HepG2 (cell line): Measurements from ENCODE around the gene TMEM151A. TPM values are rescaled to one million over a fixed set of nuclear protein-coding genes. Genes with fewer than 3 reads are reported as not detected.

Source experiments
- ATAC-seq: fragments of 200-7000 bp; cut with Tn5 transposase; 3 replicates; pipeline ENCODE4 v1.9.1; 2020; ENCODE audit warnings: mild to moderate bottlenecking, moderate library complexity
- BruUV-seq: library from RNA; stranded (reverse); fragments of 400-500 nt; replicated peaks from 2 replicates; lab custom pipeline; 2021; lab: Mats Ljungman, UMichigan
- CTCF ChIA-PET: fragments of 300-600 bp; formaldehyde crosslinking; extraction: SDS; loops from one replicate; lab custom pipeline; 2021; ENCODE audit warnings: low total read pairs, inconsistent platforms, low intra/inter-chr PET ratio; lab: Yijun Ruan, JAX
- POLR2A ChIA-PET: fragments of 350-600 bp; sonication (Branson Sonifier 250); formaldehyde crosslinking; loops from one replicate; lab custom pipeline; 2020; ENCODE audit warnings: antibody characterized with exemption, inconsistent platforms; lab: Yijun Ruan, JAX
- DNase-seq: peaks from one replicate; pipeline ENCODE4 v3.0.0-alpha.2; 2015; ENCODE audit warnings: low spot score
- FAIRE-seq: peaks from 3 replicates; lab custom pipeline; 2011; peaks lifted over from hg19 to GRCh38; lab: Jason Lieb, UNC
- H2AFZ ChIP-seq: one replicate; pipeline ENCODE4 v1.6.1; 2011; ENCODE audit warnings: low read length, inconsistent platforms
- H3K27ac ChIP-seq: fragments of 300-600 bp; 3 replicates; pipeline ENCODE4 v1.8.0; 2011; ENCODE audit warnings: mixed run types, mild to moderate bottlenecking, mixed read lengths, low read length, inconsistent platforms; ENCODE audit not compliant: insufficient read depth; ENCODE audit errors: extremely low read length
- H3K27me3 ChIP-seq, 2 experiments: fragments of 200-600 bp in 1 of 2; 2 replicates in 1 of 2; 3 replicates in 1 of 2; pipeline versions ENCODE4 v1.6.0 to v1.8.0; 2011; ENCODE audit warnings: low read length in 2 of 2, mild to moderate bottlenecking in 2 of 2, moderate library complexity in 2 of 2, inconsistent platforms in 1 of 2; ENCODE audit not compliant: insufficient read depth in 2 of 2, control insufficient read depth in 1 of 2
- H3K36me3 ChIP-seq, 2 experiments: fragments of 200-600 bp in 1 of 2; replicated peaks in 1 of 2; 2 replicates in 1 of 2; 3 replicates in 1 of 2; pipeline versions ENCODE4 v1.5.1 to v1.8.0; 2011; ENCODE audit warnings: low read length in 2 of 2, inconsistent platforms in 1 of 2; ENCODE audit not compliant: insufficient read depth in 2 of 2, control insufficient read depth in 1 of 2
- H3K4me1 ChIP-seq: 2 replicates; pipeline ENCODE4 v1.5.1; 2012; ENCODE audit warnings: low read length, inconsistent platforms; ENCODE audit not compliant: insufficient read depth
- H3K4me2 ChIP-seq: 2 replicates; pipeline ENCODE4 v1.6.0; 2011; ENCODE audit warnings: low read depth, low read length, inconsistent platforms
- H3K4me3 ChIP-seq, 3 experiments: fragments of 200-600 bp in 1 of 3; sonication (generic), shearing (Covaris generic) in 1 of 3; replicated peaks in 1 of 3; 2 replicates each; pipeline ENCODE4 v1.5.1; 2011 to 2016; ENCODE audit warnings: low read length in 3 of 3, inconsistent platforms in 2 of 3, low read depth in 2 of 3, mild to moderate bottlenecking in 2 of 3, control low read depth in 1 of 3, mixed read lengths in 1 of 3; ENCODE audit not compliant: insufficient read depth in 1 of 3
- H3K79me2 ChIP-seq: one replicate; pipeline ENCODE4 v1.6.1; 2011; ENCODE audit warnings: low read length, inconsistent platforms; ENCODE audit not compliant: insufficient read depth
- H3K9ac ChIP-seq: 2 replicates; pipeline ENCODE4 v1.6.0; 2011; ENCODE audit warnings: mild to moderate bottlenecking, low read depth, low read length, inconsistent platforms; ENCODE audit not compliant: insufficient read depth
- H3K9me3 ChIP-seq: 2 replicates; pipeline ENCODE4 v1.5.1; 2012; ENCODE audit warnings: mild to moderate bottlenecking, low read length
- H4K20me1 ChIP-seq: 2 replicates; pipeline ENCODE4 v1.6.0; 2011; ENCODE audit warnings: inconsistent platforms, mild to moderate bottlenecking, low read length, moderate library complexity; ENCODE audit not compliant: insufficient read depth
- FIP1L1 ChIP-seq: fragments of 200-400 bp; formaldehyde crosslinking; IDR thresholded peaks from 2 replicates; pipeline ENCODE4 v1.6.1; 2018; ENCODE audit warnings: low read depth, mild to moderate bottlenecking, low read length, moderate library complexity, borderline replicate concordance; ENCODE audit not compliant: insufficient read depth
- ZNF670 ChIP-seq: sonication (generic); formaldehyde crosslinking; IDR thresholded peaks from 2 replicates; pipeline ENCODE4 v1.8.0; 2022; ENCODE audit warnings: mild to moderate bottlenecking, missing genetic modification reagents, borderline replicate concordance
- ZNF746 ChIP-seq: sonication (generic); formaldehyde crosslinking; IDR thresholded peaks from 2 replicates; pipeline ENCODE4 v1.8.0; 2022; ENCODE audit warnings: mild to moderate bottlenecking, missing genetic modification reagents
- WGBS: methylation state at CpG from one replicate; pipeline ENCODE4 v1.1.6; 2017; ENCODE audit warnings: low lambda C conversion rate; 5-methylcytosine and 5-hydroxymethylcytosine counted together
- in situ Hi-C: cut with HindIII; loops from 2 replicates; pipeline ENCODE4 v1.10.0; 2017; ENCODE audit warnings: low pct_unique_long_range_greater_than_20kb; ENCODE audit not compliant: extremely low pct_ligation_motif_present
- intact Hi-C: fragments of 100-400 bp; cut with micrococcal nuclease; formaldehyde crosslinking; loops from one replicate; pipeline ENCODE4 v1.10.0; 2022; ENCODE audit not compliant: unreplicated experiment
- polyA plus RNA-seq, 8 experiments: library from polyadenylated mRNA; depleted of rRNA in 3 of 8; stranded (reverse) in 7 of 8; unstranded in 1 of 8; fragments of >200 nt; fragmentation: Illumina TruSeq in 4 of 8; extraction: Trizol in 4 of 8; gene quantifications; 2 replicates each; pipeline versions ENCODE4 v1.2.1 to v1.2.3, GENCODE V29; 2011 to 2016; ENCODE audit warnings: low read depth in 4 of 8, missing spikeins in 1 of 8, mixed read lengths in 1 of 8; ENCODE audit not compliant: insufficient read depth in 1 of 8
- total RNA-seq, 5 experiments: library from RNA; depleted of rRNA; stranded (reverse); fragments of >200 nt; fragmentation: Illumina TruSeq; extraction: Trizol; gene quantifications; 2 replicates each; pipeline ENCODE4 v1.2.3, GENCODE V29; 2016; ENCODE audit warnings: low read depth in 1 of 5
- TF ChIP-seq, protein P1 (sequence below): sonication (generic); formaldehyde crosslinking; IDR thresholded peaks from 2 replicates; pipeline ENCODE4 v1.4.0; 2020; ENCODE audit warnings: missing genetic modification reagents
- TF ChIP-seq, protein P2 (sequence below): sonication (generic); formaldehyde crosslinking; IDR thresholded peaks from 2 replicates; pipeline ENCODE4 v1.4.0; 2020; ENCODE audit warnings: missing genetic modification reagents
- TF ChIP-seq, protein P3 (sequence below): IDR thresholded peaks from 2 replicates; pipeline ENCODE4 v1.6.1; 2016; ENCODE audit warnings: low read depth, missing genetic modification reagents, missing compliant biosample characterization
- TF ChIP-seq, protein P4 (sequence below): sonication (generic); formaldehyde crosslinking; IDR thresholded peaks from 2 replicates; pipeline ENCODE4 v1.4.0; 2020; ENCODE audit warnings: missing genetic modification reagents, borderline replicate concordance
- TF ChIP-seq, protein P5 (sequence below): sonication (generic); formaldehyde crosslinking; IDR thresholded peaks from 2 replicates; pipeline ENCODE4 v1.5.0; 2020; ENCODE audit warnings: missing genetic modification reagents

TMEM151A gene
- total and polyA plus RNA-seq, 2 of the 13 experiments (the other 11 are each of a cell fraction or from before 2014, with no cell fraction given), result 0.18 to 0.33 TPM

DNA sequence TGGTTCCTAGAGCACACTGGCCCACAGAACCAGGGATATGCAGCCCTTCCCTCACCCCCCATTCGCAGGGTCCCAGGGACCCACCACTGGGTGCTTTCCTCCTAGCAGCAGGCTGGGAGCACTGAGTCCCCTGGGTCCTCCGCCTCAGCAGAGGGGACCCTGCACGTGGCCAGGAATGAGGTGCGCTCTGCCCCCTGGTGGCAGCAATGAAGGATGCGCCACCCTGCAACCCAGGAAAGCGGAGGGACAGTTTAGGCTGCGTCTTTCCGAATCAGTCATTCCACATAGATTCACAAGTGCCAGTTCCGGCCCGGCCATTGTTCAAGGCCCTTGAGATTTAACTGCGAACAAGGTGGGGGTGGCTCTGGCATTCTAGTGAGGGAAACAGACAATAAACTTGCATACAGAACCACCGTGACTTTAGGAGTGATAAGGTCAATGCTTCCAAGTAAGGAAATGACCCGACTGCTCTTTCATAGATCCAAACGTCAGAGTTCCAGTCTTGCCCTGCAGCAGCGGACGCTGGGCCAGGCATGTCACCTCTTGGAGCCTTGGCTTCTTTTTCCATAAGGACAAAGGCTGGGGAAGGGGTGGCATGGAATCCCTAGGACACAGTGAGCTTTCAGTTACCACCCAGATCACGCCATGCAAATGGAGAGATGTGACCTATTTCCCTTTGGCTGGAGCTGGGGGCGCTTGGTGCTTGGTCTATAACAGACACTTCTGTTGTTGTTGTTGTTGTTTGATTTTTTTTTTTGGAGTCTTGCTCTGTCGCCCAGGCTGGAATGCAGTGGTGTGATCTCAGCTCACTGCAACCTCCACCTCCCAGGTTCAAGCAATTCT lies 36.8 kb downstream of the TMEM151A start:
- ATAC-seq (peak; percentile 85), FAIRE-seq (peak; percentile 73), DNase-seq (peak; percentile 71)
- no peaks in the 10 kb centered on the region for H4K20me1 ChIP-seq
- WGBS, result 2% methylated on average over 11 of the region's 19 CpGs
- ChIA-PET POLR2A (interaction anchor here (0.9 to 4.0 kb wide), 3 partner anchors 12 to 39 kb away, joined by 3 to 35 read pairs (median 3); partner anchors contain the start of genes CD248 and YIF1A), CTCF (interaction anchor here (1.0 to 3.4 kb wide), 6 partner anchors 8 to 106 kb away, joined by 3 to 68 read pairs (median 6); no protein-coding TSS in a partner anchor)
- H2AFZ ChIP-seq, result peak overlapping the region; percentile 79
- in situ Hi-C loops, result loop anchor here (5.0 kb wide), 1 partner anchor 36 kb away; the partner anchor contains the start of gene TMEM151A
- peaks cover 0 to 17% of the 10 kb centered on the region in 2 experiments; a peak in 3 of 5 replicates for H3K27me3 ChIP-seq
- BruUV-seq, result no TSS peak
- peak overlapping the region; percentile 36 to 76 (median 47) for H3K4me3 ChIP-seq
- H3K4me2 ChIP-seq, result peak overlapping the region; percentile 100
- no peaks in the 10 kb centered on the region for H3K36me3 ChIP-seq
- peak overlapping the region; percentile 45 for H3K27ac ChIP-seq
- H3K9ac ChIP-seq, result peak overlapping the region; percentile 53
- H3K4me1 ChIP-seq, result peaks cover 57% of the 10 kb centered on the region
- H3K79me2 ChIP-seq, result no peaks in the 10 kb centered on the region
- H3K9me3 ChIP-seq, result no peaks in the 10 kb centered on the region
- intact Hi-C loops, result loop anchor here (1.0 to 5.0 kb wide), 2 partner anchors 17 to 546 kb away; partner anchors contain the start of gene AP5B1
- TF ChIP-seq, protein P1, sequence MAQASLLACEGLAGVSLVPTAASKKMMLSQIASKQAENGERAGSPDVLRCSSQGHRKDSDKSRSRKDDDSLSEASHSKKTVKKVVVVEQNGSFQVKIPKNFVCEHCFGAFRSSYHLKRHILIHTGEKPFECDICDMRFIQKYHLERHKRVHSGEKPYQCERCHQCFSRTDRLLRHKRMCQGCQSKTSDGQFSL, result no peak; the same call in 1 of the 2 replicates
- TF ChIP-seq, protein P2, sequence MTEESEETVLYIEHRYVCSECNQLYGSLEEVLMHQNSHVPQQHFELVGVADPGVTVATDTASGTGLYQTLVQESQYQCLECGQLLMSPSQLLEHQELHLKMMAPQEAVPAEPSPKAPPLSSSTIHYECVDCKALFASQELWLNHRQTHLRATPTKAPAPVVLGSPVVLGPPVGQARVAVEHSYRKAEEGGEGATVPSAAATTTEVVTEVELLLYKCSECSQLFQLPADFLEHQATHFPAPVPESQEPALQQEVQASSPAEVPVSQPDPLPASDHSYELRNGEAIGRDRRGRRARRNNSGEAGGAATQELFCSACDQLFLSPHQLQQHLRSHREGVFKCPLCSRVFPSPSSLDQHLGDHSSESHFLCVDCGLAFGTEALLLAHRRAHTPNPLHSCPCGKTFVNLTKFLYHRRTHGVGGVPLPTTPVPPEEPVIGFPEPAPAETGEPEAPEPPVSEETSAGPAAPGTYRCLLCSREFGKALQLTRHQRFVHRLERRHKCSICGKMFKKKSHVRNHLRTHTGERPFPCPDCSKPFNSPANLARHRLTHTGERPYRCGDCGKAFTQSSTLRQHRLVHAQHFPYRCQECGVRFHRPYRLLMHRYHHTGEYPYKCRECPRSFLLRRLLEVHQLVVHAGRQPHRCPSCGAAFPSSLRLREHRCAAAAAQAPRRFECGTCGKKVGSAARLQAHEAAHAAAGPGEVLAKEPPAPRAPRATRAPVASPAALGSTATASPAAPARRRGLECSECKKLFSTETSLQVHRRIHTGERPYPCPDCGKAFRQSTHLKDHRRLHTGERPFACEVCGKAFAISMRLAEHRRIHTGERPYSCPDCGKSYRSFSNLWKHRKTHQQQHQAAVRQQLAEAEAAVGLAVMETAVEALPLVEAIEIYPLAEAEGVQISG, result peak; percentile 82
- TF ChIP-seq, protein P3, sequence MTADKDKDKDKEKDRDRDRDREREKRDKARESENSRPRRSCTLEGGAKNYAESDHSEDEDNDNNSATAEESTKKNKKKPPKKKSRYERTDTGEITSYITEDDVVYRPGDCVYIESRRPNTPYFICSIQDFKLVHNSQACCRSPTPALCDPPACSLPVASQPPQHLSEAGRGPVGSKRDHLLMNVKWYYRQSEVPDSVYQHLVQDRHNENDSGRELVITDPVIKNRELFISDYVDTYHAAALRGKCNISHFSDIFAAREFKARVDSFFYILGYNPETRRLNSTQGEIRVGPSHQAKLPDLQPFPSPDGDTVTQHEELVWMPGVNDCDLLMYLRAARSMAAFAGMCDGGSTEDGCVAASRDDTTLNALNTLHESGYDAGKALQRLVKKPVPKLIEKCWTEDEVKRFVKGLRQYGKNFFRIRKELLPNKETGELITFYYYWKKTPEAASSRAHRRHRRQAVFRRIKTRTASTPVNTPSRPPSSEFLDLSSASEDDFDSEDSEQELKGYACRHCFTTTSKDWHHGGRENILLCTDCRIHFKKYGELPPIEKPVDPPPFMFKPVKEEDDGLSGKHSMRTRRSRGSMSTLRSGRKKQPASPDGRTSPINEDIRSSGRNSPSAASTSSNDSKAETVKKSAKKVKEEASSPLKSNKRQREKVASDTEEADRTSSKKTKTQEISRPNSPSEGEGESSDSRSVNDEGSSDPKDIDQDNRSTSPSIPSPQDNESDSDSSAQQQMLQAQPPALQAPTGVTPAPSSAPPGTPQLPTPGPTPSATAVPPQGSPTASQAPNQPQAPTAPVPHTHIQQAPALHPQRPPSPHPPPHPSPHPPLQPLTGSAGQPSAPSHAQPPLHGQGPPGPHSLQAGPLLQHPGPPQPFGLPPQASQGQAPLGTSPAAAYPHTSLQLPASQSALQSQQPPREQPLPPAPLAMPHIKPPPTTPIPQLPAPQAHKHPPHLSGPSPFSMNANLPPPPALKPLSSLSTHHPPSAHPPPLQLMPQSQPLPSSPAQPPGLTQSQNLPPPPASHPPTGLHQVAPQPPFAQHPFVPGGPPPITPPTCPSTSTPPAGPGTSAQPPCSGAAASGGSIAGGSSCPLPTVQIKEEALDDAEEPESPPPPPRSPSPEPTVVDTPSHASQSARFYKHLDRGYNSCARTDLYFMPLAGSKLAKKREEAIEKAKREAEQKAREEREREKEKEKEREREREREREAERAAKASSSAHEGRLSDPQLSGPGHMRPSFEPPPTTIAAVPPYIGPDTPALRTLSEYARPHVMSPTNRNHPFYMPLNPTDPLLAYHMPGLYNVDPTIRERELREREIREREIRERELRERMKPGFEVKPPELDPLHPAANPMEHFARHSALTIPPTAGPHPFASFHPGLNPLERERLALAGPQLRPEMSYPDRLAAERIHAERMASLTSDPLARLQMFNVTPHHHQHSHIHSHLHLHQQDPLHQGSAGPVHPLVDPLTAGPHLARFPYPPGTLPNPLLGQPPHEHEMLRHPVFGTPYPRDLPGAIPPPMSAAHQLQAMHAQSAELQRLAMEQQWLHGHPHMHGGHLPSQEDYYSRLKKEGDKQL (CRISPR knock-in tag), result no peak
- TF ChIP-seq ZNF670 (CRISPR knock-in tag) (no peak), ZNF746 (CRISPR knock-in tag) (no peak), FIP1L1 (no peak)
- TF ChIP-seq, protein P4, sequence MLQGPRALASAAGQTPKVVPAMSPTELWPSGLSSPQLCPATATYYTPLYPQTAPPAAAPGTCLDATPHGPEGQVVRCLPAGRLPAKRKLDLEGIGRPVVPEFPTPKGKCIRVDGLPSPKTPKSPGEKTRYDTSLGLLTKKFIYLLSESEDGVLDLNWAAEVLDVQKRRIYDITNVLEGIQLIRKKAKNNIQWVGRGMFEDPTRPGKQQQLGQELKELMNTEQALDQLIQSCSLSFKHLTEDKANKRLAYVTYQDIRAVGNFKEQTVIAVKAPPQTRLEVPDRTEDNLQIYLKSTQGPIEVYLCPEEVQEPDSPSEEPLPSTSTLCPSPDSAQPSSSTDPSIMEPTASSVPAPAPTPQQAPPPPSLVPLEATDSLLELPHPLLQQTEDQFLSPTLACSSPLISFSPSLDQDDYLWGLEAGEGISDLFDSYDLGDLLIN (CRISPR knock-in tag), result no peak
- TF ChIP-seq, protein P5, sequence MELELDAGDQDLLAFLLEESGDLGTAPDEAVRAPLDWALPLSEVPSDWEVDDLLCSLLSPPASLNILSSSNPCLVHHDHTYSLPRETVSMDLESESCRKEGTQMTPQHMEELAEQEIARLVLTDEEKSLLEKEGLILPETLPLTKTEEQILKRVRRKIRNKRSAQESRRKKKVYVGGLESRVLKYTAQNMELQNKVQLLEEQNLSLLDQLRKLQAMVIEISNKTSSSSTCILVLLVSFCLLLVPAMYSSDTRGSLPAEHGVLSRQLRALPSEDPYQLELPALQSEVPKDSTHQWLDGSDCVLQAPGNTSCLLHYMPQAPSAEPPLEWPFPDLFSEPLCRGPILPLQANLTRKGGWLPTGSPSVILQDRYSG (CRISPR knock-in tag), result no peak
